Gastroesophageal sphincter (tissue), 4 donors: ENCODE data around the gene HSD11B2. TPM values are rescaled to one million over a fixed set of nuclear protein-coding genes. Genes with fewer than 3 reads are reported as not detected.

ENCODE experiments used
- ATAC-seq: fragments of 150-250 bp; one replicate; pipeline ENCODE4 v1.9.1; 2016; ENCODE audit warnings: mild to moderate bottlenecking, moderate library complexity
- H3K27ac ChIP-seq, 4 donors: fragments of 200-600 bp; sonication (generic) in 3 of 4; 1 replicate in 3 of 4; 2 replicates in 1 of 4; pipeline ENCODE4 v1.5.1; 2016 to 2019
- H3K27me3 ChIP-seq: fragments of 200-600 bp; sonication (generic); one replicate; pipeline ENCODE4 v1.5.1; 2019
- H3K36me3 ChIP-seq, 2 donors: fragments of 200-600 bp; sonication (generic); one replicate each; pipeline ENCODE4 v1.5.1; 2019; ENCODE audit warnings: control low read depth in 1 of 2
- H3K4me1 ChIP-seq, 3 donors: fragments of 200-600 bp; sonication (generic); 1 replicate in 2 of 3; 2 replicates in 1 of 3; pipeline ENCODE4 v1.5.1; 2016 to 2019; ENCODE audit warnings: control low read depth in 2 of 3
- H3K4me3 ChIP-seq, 2 donors: fragments of 200-600 bp; sonication (generic); one replicate each; pipeline ENCODE4 v1.5.1; 2019; ENCODE audit warnings: mild to moderate bottlenecking in 1 of 2, moderate library complexity in 1 of 2
- H3K9me3 ChIP-seq, 3 donors: fragments of 200-600 bp; sonication (generic); one replicate each; pipeline ENCODE4 v1.5.1; 2017 to 2019; ENCODE audit warnings: control low read depth in 2 of 3
- EP300 ChIP-seq: sonication (generic); formaldehyde crosslinking; IDR thresholded peaks from one replicate; pipeline ENCODE4 v1.6.1; 2017; ENCODE audit warnings: antibody characterized with exemption, mild to moderate bottlenecking
- POLR2A ChIP-seq, 2 donors: fragments of 450-650 bp; IDR thresholded peaks; one replicate each; pipeline ENCODE4 v1.6.1; 2017; ENCODE audit warnings: antibody characterized with exemption in 2 of 2, mild to moderate bottlenecking in 2 of 2, moderate library complexity in 1 of 2
- POLR2AphosphoS5 ChIP-seq: sonication (generic); formaldehyde crosslinking; IDR thresholded peaks from one replicate; pipeline ENCODE4 v1.6.1; 2017; ENCODE audit warnings: antibody characterized with exemption
- WGBS, 2 donors: methylation state at CpG; one replicate each; pipeline ENCODE4 v1.1.5; 2018; ENCODE audit warnings: low coverage in 1 of 2; 5-methylcytosine and 5-hydroxymethylcytosine counted together
- total RNA-seq, 4 donors: library from RNA; depleted of rRNA; stranded (reverse); fragments of >200 nt; gene quantifications; one replicate each; pipeline ENCODE4 v1.1.0, GENCODE V29; 2016
- TF ChIP-seq, protein P1 (sequence below), 4 experiments: fragments of 200-600 bp in 2 of 4; fragments of 450-650 bp in 2 of 4; sonication (generic) in 1 of 4; IDR thresholded peaks; one replicate each; pipeline ENCODE4 v1.5.1; 2017 to 2019; ENCODE audit warnings: antibody characterized with exemption in 4 of 4, mild to moderate bottlenecking in 2 of 4, moderate library complexity in 2 of 4

HSD11B2 gene
- total RNA-seq, 4 donors from 2014 or later = 0.19 to 2.1 (median 0.27) TPM; not detected in 1

GRCh38 chr16:67399218-67399733 is 31.6 kb upstream of the HSD11B2 start:
- ATAC-seq = peak; percentile 40
- peak overlapping the region in 1 of 2 donors; percentile 29 for H3K4me3 ChIP-seq
- no CpG with 5 or more reads among the region's 42 CpGs for WGBS, 2 donors
- H3K27ac ChIP-seq = peak overlapping the region in 2 of 4 donors; percentile 7 to 46
- H3K36me3 ChIP-seq = peaks cover 0 to 2% of the 10 kb centered on the region in 2 donors
- no peaks in the 10 kb centered on the region for H3K9me3 ChIP-seq
- H3K27me3 ChIP-seq = no peaks in the 10 kb centered on the region
- H3K4me1 ChIP-seq = peaks cover 3 to 55% (median 35%) of the 10 kb centered on the region in 3 donors
- TF ChIP-seq, protein P1, sequence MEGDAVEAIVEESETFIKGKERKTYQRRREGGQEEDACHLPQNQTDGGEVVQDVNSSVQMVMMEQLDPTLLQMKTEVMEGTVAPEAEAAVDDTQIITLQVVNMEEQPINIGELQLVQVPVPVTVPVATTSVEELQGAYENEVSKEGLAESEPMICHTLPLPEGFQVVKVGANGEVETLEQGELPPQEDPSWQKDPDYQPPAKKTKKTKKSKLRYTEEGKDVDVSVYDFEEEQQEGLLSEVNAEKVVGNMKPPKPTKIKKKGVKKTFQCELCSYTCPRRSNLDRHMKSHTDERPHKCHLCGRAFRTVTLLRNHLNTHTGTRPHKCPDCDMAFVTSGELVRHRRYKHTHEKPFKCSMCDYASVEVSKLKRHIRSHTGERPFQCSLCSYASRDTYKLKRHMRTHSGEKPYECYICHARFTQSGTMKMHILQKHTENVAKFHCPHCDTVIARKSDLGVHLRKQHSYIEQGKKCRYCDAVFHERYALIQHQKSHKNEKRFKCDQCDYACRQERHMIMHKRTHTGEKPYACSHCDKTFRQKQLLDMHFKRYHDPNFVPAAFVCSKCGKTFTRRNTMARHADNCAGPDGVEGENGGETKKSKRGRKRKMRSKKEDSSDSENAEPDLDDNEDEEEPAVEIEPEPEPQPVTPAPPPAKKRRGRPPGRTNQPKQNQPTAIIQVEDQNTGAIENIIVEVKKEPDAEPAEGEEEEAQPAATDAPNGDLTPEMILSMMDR (IDR thresholded peaks at IDR 0.05) = peak in 3 of 4 experiments; percentile 63 to 93 (median 67)
- TF ChIP-seq POLR2AphosphoS5 = no peak

- no peaks in the 10 kb centered on the region for H3K9me3 ChIP-seq
- no peak for ATAC-seq
- H3K36me3 ChIP-seq = peaks cover 0 to 8% of the 10 kb centered on the region in 2 donors
- H3K4me3 ChIP-seq = no peak overlapping the region
- TF ChIP-seq POLR2AphosphoS5 = no peak
- TF ChIP-seq, protein P1 (IDR thresholded peaks at IDR 0.05) = peak in 1 of 4 experiments; percentile 16
- no peaks in the 10 kb centered on the region for H3K27me3 ChIP-seq
- 24 to 83% methylated on average over 3 to 6 of the region's 19 CpGs for WGBS, 2 donors
- no peak overlapping the region for H3K27ac ChIP-seq
- peaks cover 3 to 47% (median 33%) of the 10 kb centered on the region in 3 donors for H3K4me1 ChIP-seq
Measured at GRCh38 chr16:67399749-67400704, 30.9 kb upstream of the HSD11B2 start.

DNA sequence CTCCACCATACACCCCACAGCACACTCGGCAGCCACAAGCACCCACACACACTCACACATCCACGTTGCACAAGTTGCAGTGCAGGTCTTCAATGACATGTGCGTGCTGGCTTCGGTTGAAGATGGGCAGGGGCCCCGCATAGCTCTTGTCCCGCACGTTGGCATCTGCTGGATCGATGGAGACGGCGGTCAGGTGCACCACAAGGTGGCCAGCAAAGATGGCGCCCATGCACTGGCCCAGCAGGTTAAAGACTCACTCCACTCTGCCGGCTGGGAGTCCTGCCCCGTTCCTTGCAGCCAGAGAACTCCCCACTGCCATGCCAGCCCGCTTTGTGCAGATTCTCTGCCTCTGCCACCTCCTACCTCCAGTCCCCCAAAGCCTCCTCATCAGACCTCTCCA is 30.0 kb upstream of the HSD11B2 start:
- peaks cover 0 to 12% of the 10 kb centered on the region in 2 donors for H3K36me3 ChIP-seq
- TF ChIP-seq POLR2AphosphoS5 (no peak), POLR2A (IDR thresholded peaks at IDR 0.05) (no peak), EP300 (no peak)
- TF ChIP-seq, protein P1 (IDR thresholded peaks at IDR 0.05) = no peak
- H3K9me3 ChIP-seq = no peaks in the 10 kb centered on the region
- no peak overlapping the region for H3K4me3 ChIP-seq
- H3K27ac ChIP-seq = no peak overlapping the region
- peaks cover 3 to 41% (median 28%) of the 10 kb centered on the region in 3 donors for H3K4me1 ChIP-seq
- WGBS, 2 donors = 100% methylated on average over 1 of the region's 14 CpGs; no CpG with 5 or more reads in 1 of the 2 donors
- no peak for ATAC-seq
- H3K27me3 ChIP-seq = no peaks in the 10 kb centered on the region

DNA sequence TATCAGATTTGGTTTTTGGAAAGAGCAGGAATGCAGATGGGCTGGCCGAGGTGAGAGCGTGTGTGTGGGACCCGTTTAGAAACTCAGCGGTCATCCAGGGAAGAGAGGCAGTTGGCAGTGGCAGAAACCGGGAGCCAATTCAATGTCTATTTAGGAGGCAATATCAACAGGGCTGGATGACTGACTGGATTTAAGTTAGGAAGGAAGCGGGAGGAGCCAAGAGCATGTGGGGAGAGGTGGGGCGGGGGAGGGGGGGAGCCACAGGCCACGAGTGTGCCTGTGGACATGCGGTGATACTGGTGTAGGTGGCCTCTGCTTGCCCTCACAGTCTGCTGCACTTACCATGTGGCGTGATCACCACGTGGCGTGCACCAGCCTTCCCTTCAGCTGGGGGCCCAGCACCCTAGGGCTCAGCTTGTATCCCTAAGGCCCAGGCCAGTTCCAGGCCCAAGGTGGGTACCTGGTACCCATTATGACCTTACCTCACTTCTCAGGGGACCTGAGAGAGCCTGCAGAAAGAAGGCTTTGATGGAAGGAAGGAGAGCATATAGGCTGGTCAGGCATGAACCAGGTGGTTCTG is 26.9 kb upstream of the HSD11B2 start:
- H3K27me3 ChIP-seq = no peaks in the 10 kb centered on the region
- no peak for ATAC-seq
- no peaks in the 10 kb centered on the region for H3K9me3 ChIP-seq
- no peak overlapping the region for H3K4me3 ChIP-seq
- peaks cover 0 to 26% (median 18%) of the 10 kb centered on the region in 3 donors for H3K4me1 ChIP-seq
- no peak overlapping the region for H3K27ac ChIP-seq
- WGBS, 2 donors = 87% methylated on average over 3 of the region's 12 CpGs; no CpG with 5 or more reads in 1 of the 2 donors
- H3K36me3 ChIP-seq = peaks cover 0 to 14% of the 10 kb centered on the region in 2 donors
- TF ChIP-seq, protein P1 (IDR thresholded peaks at IDR 0.05) = no peak
- no peak for TF ChIP-seq POLR2A (IDR thresholded peaks at IDR 0.05)
- TF ChIP-seq EP300 = no peak
- TF ChIP-seq POLR2AphosphoS5 = no peak
